ENCODE measurements around the gene UBR3. TPM values are rescaled to one million over a fixed set of nuclear protein-coding genes. Genes with fewer than 3 reads are reported as not detected.

Gene UBR3
- total and polyA plus RNA-seq, 2 experiments from 2014 or later = 10.7 to 28.0 TPM

GRCh38 chr2:170101789-170102188 lies 274.5 kb downstream of the UBR3 start:
- Mint-ChIP-seq H3K27ac (no peak overlapping the region), H3K27me3 (ENCODE audit: insufficient read depth, low read depth, poor library complexity) (no peaks in the 10 kb centered on the region), H3K9me3 (peaks cover 3% of the 10 kb centered on the region; the same call in 2 of the 3 replicates), H3K36me3 (ENCODE audit: low read depth) (no peaks in the 10 kb centered on the region; the same call in 2 of the 3 replicates), H3K4me3 (no peak overlapping the region), H3K4me1 (peaks cover 12% of the 10 kb centered on the region; the same call in 2 of the 3 replicates)
- H3K9me2 ChIP-seq (ENCODE audit: insufficient read depth) = no peaks in the 10 kb centered on the region
- no peaks in the 10 kb centered on the region for H4K20me1 ChIP-seq (replicated peaks; ENCODE audit: insufficient read depth)
- DNase-seq (ENCODE audit: low spot score) = no peak
- H3K4me1 ChIP-seq (ENCODE audit: insufficient read depth) = peaks cover 10% of the 10 kb centered on the region
- no peak overlapping the region for H3K4me3 ChIP-seq
- no peak overlapping the region for H2AFZ ChIP-seq
- no peaks in the 10 kb centered on the region for H3F3A ChIP-seq (replicated peaks; ENCODE audit: low read depth)
- ATAC-seq = no peak
- H3K36me3 ChIP-seq (ENCODE audit: insufficient read depth) = no peaks in the 10 kb centered on the region
- no peak overlapping the region for H3K27ac ChIP-seq (ENCODE audit: low read depth)
- H3K4me2 ChIP-seq = no peak overlapping the region
- TF ChIP-seq ETS1 (IDR thresholded peaks at IDR 0.05) (no peak), CREB1 (CRISPR knock-in tag; IDR thresholded peaks at IDR 0.05; ENCODE audit: low read depth) (no peak), NANOG (IDR thresholded peaks at IDR 0.05; ENCODE audit: borderline replicate concordance) (no peak), STAT1 (IDR thresholded peaks at IDR 0.05; ENCODE audit: unreplicated experiment) (no peak), ZNF462 (CRISPR knock-in tag; IDR thresholded peaks at IDR 0.05) (no peak), CTCF (conservative IDR thresholded peaks at IDR 0.05; ENCODE audit: low read depth in 2 of 2) (no peak), POLR2AphosphoS5 (IDR thresholded peaks at IDR 0.05; ENCODE audit: low read depth) (no peak), ZNF331 (CRISPR knock-in tag; IDR thresholded peaks at IDR 0.05; ENCODE audit: low read depth) (no peak), EZH2phosphoT487 (IDR thresholded peaks at IDR 0.05; ENCODE audit: unreplicated experiment) (no peak), JUNB (IDR thresholded peaks at IDR 0.05; ENCODE audit: unreplicated experiment) (no peak), REST (IDR thresholded peaks at IDR 0.05; ENCODE audit: unreplicated experiment) (no peak), EZH2 (IDR thresholded peaks at IDR 0.05; ENCODE audit: low read depth, unreplicated experiment) (no peak), ZNF114 (CRISPR knock-in tag; IDR thresholded peaks at IDR 0.05) (no peak)
- H3K27me3 ChIP-seq (ENCODE audit: insufficient read depth) = no peaks in the 10 kb centered on the region
- no peaks in the 10 kb centered on the region for H3K79me2 ChIP-seq (replicated peaks; ENCODE audit: insufficient read depth)

Measured in GM23338 (cell line).